ENCODE measurements around the gene PRMT7.

- no peak for TF ChIP-seq CTCF (conservative IDR thresholded peaks at IDR 0.05)
- no peak for TF ChIP-seq EZH2 (IDR thresholded peaks at IDR 0.05; ENCODE audit: low read depth)
These were observed 61.0 kb downstream of the PRMT7 start for GRCh38 chr16:68371706-68372380.
